HepG2 (cell line): Measurements from ENCODE around the gene ALDH1A1.

Experiments
- CTCF ChIP-seq: sonication (generic); formaldehyde crosslinking; IDR thresholded peaks from 2 replicates; pipeline ENCODE4 v1.5.0; 2020; ENCODE audit warnings: mild to moderate bottlenecking, missing genetic modification reagents, moderate library complexity
- EHMT2 ChIP-seq: fragments of 200-600 bp; sonication (generic); IDR thresholded peaks from 2 replicates; pipeline ENCODE4 v1.7.0; 2017; ENCODE audit warnings: antibody characterized with exemption, low read depth, low read length, borderline replicate concordance
- MYC ChIP-seq: sonication (generic); formaldehyde crosslinking; IDR thresholded peaks from 2 replicates; pipeline ENCODE4 v1.9.0; 2021; ENCODE audit warnings: missing genetic modification reagents, borderline replicate concordance
- POLR2A ChIP-seq, 2 experiments: IDR thresholded peaks; 2 replicates each; pipeline ENCODE4 v1.6.1; 2011; ENCODE audit warnings: low read depth in 2 of 2, low read length in 2 of 2, mild to moderate bottlenecking in 1 of 2, moderate library complexity in 1 of 2; ENCODE audit not compliant: insufficient read depth in 1 of 2
- ZNF446 ChIP-seq: sonication (generic); formaldehyde crosslinking; IDR thresholded peaks from 2 replicates; pipeline ENCODE4 v1.5.0; 2020; ENCODE audit warnings: mild to moderate bottlenecking, missing genetic modification reagents
- TF ChIP-seq, protein P1 (sequence below): sonication (generic); formaldehyde crosslinking; IDR thresholded peaks from 2 replicates; pipeline ENCODE4 v1.4.0; 2020; ENCODE audit warnings: missing genetic modification reagents
- TF ChIP-seq, protein P2 (sequence below): sonication (generic); formaldehyde crosslinking; IDR thresholded peaks from 2 replicates; pipeline ENCODE4 v1.4.0; 2020; ENCODE audit warnings: mild to moderate bottlenecking, missing genetic modification reagents

DNA sequence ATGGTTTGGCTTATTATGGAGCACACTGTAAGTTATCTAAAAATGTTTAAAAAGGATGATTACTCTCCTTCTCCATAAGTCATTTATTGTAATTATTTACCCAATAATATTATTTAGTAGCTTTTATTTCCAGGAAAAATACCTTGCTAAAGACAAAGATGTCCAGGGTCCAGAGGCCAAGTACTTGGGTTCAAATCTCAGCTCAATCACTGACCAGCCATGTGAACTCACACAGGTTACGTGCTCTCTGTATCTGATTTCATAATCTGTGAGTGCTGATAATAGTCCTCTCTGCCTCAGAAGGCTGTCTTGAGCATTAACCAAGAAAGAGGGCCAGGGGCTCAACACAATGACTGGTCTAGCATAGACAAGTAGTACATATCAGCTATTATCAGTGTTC is 27.0 kb downstream of the ALDH1A1 start:
- TF ChIP-seq ZNF446 (CRISPR knock-in tag) (no peak), MYC (CRISPR knock-in tag) (no peak), CTCF (CRISPR knock-in tag) (no peak), POLR2A (IDR thresholded peaks at IDR 0.05; ENCODE audit: insufficient read depth in 1 of 2, low read depth in 2 of 2, low read length in 2 of 2) (no peak), EHMT2 (no peak)
- TF ChIP-seq, protein P1, sequence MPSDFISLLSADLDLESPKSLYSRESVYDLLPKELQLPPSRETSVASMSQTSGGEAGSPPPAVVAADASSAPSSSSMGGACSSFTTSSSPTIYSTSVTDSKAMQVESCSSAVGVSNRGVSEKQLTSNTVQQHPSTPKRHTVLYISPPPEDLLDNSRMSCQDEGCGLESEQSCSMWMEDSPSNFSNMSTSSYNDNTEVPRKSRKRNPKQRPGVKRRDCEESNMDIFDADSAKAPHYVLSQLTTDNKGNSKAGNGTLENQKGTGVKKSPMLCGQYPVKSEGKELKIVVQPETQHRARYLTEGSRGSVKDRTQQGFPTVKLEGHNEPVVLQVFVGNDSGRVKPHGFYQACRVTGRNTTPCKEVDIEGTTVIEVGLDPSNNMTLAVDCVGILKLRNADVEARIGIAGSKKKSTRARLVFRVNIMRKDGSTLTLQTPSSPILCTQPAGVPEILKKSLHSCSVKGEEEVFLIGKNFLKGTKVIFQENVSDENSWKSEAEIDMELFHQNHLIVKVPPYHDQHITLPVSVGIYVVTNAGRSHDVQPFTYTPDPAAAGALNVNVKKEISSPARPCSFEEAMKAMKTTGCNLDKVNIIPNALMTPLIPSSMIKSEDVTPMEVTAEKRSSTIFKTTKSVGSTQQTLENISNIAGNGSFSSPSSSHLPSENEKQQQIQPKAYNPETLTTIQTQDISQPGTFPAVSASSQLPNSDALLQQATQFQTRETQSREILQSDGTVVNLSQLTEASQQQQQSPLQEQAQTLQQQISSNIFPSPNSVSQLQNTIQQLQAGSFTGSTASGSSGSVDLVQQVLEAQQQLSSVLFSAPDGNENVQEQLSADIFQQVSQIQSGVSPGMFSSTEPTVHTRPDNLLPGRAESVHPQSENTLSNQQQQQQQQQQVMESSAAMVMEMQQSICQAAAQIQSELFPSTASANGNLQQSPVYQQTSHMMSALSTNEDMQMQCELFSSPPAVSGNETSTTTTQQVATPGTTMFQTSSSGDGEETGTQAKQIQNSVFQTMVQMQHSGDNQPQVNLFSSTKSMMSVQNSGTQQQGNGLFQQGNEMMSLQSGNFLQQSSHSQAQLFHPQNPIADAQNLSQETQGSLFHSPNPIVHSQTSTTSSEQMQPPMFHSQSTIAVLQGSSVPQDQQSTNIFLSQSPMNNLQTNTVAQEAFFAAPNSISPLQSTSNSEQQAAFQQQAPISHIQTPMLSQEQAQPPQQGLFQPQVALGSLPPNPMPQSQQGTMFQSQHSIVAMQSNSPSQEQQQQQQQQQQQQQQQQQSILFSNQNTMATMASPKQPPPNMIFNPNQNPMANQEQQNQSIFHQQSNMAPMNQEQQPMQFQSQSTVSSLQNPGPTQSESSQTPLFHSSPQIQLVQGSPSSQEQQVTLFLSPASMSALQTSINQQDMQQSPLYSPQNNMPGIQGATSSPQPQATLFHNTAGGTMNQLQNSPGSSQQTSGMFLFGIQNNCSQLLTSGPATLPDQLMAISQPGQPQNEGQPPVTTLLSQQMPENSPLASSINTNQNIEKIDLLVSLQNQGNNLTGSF (CRISPR knock-in tag) = no peak
- TF ChIP-seq, protein P2, sequence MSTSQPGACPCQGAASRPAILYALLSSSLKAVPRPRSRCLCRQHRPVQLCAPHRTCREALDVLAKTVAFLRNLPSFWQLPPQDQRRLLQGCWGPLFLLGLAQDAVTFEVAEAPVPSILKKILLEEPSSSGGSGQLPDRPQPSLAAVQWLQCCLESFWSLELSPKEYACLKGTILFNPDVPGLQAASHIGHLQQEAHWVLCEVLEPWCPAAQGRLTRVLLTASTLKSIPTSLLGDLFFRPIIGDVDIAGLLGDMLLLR (CRISPR knock-in tag) = no peak
